Left kidney (tissue), 8 donors: ENCODE data around the gene SEMA3B. TPM values are rescaled to one million over a fixed set of nuclear protein-coding genes. Genes with fewer than 3 reads are reported as not detected.
A peak's percentile ranks its signal among the peaks of the same experiment; 100 is the strongest.
"Not testable (repeated sequence)": the region's sequence is repeated elsewhere in the genome, so short reads cannot be mapped to it uniquely, and the experiment has no call there.

ENCODE experiments used
- DNase-seq: peaks from one replicate; pipeline ENCODE4 v3.0.0-alpha.2; 2013
- long read RNA-seq, 8 donors: transcript quantifications; one replicate each; lab custom pipeline, GENCODE V29; 2026
- polyA plus RNA-seq: library from polyadenylated mRNA; unstranded; fragments of 120-200 nt; gene quantifications from one replicate; pipeline ENCODE4 v1.2.1, GENCODE V29; 2013; ENCODE audit not compliant: insufficient read length

Gene SEMA3B
- polyA plus RNA-seq, result 78.6 TPM
- long read RNA-seq, donor 1, partial matches to known transcripts, result 32 of 37 reads
- long read RNA-seq, donor 1, other reads (novel, unspliced or antisense), result 0 of 37 reads
- long read RNA-seq, donor 2, transcript SEMA3B-213 (18 exons, 2,925 nt), result major isoform, 5 of 20 reads
- long read RNA-seq, donor 2, partial matches to known transcripts, result 11 of 20 reads
- long read RNA-seq, donor 2, other reads (novel, unspliced or antisense), result 0 of 20 reads
- long read RNA-seq, donor 3, partial matches to known transcripts, result 0 of 3 reads
- long read RNA-seq, donor 3, other reads (novel, unspliced or antisense), result 0 of 3 reads
- long read RNA-seq, donor 4, result 0 reads
- long read RNA-seq, donor 5, transcript SEMA3B-213 (18 exons, 2,925 nt), result major isoform, 8 of 30 reads
- long read RNA-seq, donor 5, partial matches to known transcripts, result 7 of 30 reads
- long read RNA-seq, donor 5, other reads (novel, unspliced or antisense), result 11 of 30 reads
- long read RNA-seq, donor 6, partial matches to known transcripts, result 24 of 35 reads
- long read RNA-seq, donor 6, other reads (novel, unspliced or antisense), result 5 of 35 reads
- long read RNA-seq, donor 7, transcript SEMA3B-213 (18 exons, 2,925 nt), result major isoform, 9 of 43 reads
- long read RNA-seq, donor 7, partial matches to known transcripts, result 19 of 43 reads
- long read RNA-seq, donor 7, other reads (novel, unspliced or antisense), result 9 of 43 reads
- long read RNA-seq, donor 8, partial matches to known transcripts, result 0 of 6 reads
- long read RNA-seq, donor 8, other reads (novel, unspliced or antisense), result 0 of 6 reads

- DNase-seq, result no peak
These were observed at the start of gene SEMA3B for GRCh38 chr3:50268703-50269451. Gene SEMA3B (plus strand): TSS chr3:50269147. CDS start chr3:50269241, 94 bp downstream.

GRCh38 chr3:50219285-50219684, 49.7 kb upstream of the SEMA3B start:
- no peak for DNase-seq

GRCh38 chr3:50220109-50220508, 48.8 kb upstream of the SEMA3B start:
- no peak for DNase-seq

- no peak for DNase-seq
These were observed 47.9 kb upstream of the SEMA3B start for GRCh38 chr3:50221051-50221410.

- no peak for DNase-seq
These were observed 47.4 kb upstream of the SEMA3B start for GRCh38 chr3:50221411-50222168.

GRCh38 chr3:50222169-50222528, 46.8 kb upstream of the SEMA3B start:
- DNase-seq, result no peak

GRCh38 chr3:50224639-50225038, 44.3 kb upstream of the SEMA3B start:
- no peak for DNase-seq

GRCh38 chr3:50226888-50227389, 42.0 kb upstream of the SEMA3B start:
- no peak for DNase-seq

- peak; percentile 95 for DNase-seq
These were observed 41.4 kb upstream of the SEMA3B start for GRCh38 chr3:50227390-50228183.

GRCh38 chr3:50228184-50228763, 40.7 kb upstream of the SEMA3B start:
- not testable (repeated sequence) for DNase-seq

GRCh38 chr3:50229490-50229889, 39.5 kb upstream of the SEMA3B start:
- no peak for DNase-seq

GRCh38 chr3:50230104-50230793, 38.7 kb upstream of the SEMA3B start:
- DNase-seq, result no peak

- no peak for DNase-seq
These were observed 38.2 kb upstream of the SEMA3B start for GRCh38 chr3:50230794-50231125.

GRCh38 chr3:50231581-50231980, 37.4 kb upstream of the SEMA3B start:
- DNase-seq, result no peak

GRCh38 chr3:50232303-50232702, 36.6 kb upstream of the SEMA3B start:
- no peak for DNase-seq

- DNase-seq, result no peak
These were observed 35.8 kb upstream of the SEMA3B start for GRCh38 chr3:50233176-50233575.

- DNase-seq, result peak; percentile 98
These were observed 33.0 kb upstream of the SEMA3B start, which contains the start of gene GNAI2 for GRCh38 chr3:50235716-50236483. Gene GNAI2 (plus strand): TSS chr3:50236204. CDS start chr3:50236336, 132 bp downstream.

- no peak for DNase-seq
These were observed 32.3 kb upstream of the SEMA3B start for GRCh38 chr3:50236484-50237132.
